ENCODE data around the gene UBXN6. TPM values are rescaled to one million over a fixed set of nuclear protein-coding genes. Genes with fewer than 3 reads are reported as not detected.

Gene UBXN6
- total and polyA plus RNA-seq, 2 of the 8 experiments (the other 6 are each of a cell fraction or from before 2014, with no cell fraction given), result 28.0 to 43.8 TPM

GRCh38 chr19:4415352-4415751, 42.2 kb downstream of the UBXN6 start:
- Histone ChIP-seq H3K4me2 (ENCODE audit: insufficient read depth in 1 of 2, low read depth in 2 of 2, low read length in 2 of 2) (peak overlapping the region; percentile 41 to 50), H3K27me3 (replicated peaks in 1 of 4; ENCODE audit: control insufficient read depth in 3 of 4, extremely low read depth in 1 of 4, insufficient read depth in 3 of 4, low read length in 3 of 4) (no peaks in the 10 kb centered on the region), H3K4me1 (replicated peaks in 1 of 4; ENCODE audit: control insufficient read depth in 3 of 4, insufficient read depth in 4 of 4, low read length in 3 of 4) (peaks cover 6 to 22% (median 7%) of the 10 kb centered on the region in 4 experiments; a peak in 6 of 7 replicates), H3K18ac (ENCODE audit: extremely low read depth, low read length) (no peak overlapping the region; the same call in 1 of the 2 replicates), H3K9me3 (ENCODE audit: insufficient read depth in 2 of 2, low read depth in 1 of 2, low read length in 1 of 2) (no peaks in the 10 kb centered on the region), H3K23me2 (ENCODE audit: low read depth, low read length) (no peaks in the 10 kb centered on the region), H3K9ac (replicated peaks in 1 of 4; ENCODE audit: extremely low read depth in 1 of 4, low read depth in 3 of 4, low read length in 3 of 4) (no peak overlapping the region; a peak in 2 of 7 replicates), H3K56ac (replicated peaks; ENCODE audit: insufficient read length, low read depth, low read length) (no peak overlapping the region), H3K79me2 (ENCODE audit: control insufficient read depth in 1 of 2, insufficient read depth in 2 of 2, low read length in 2 of 2) (peaks cover 11 to 88% of the 10 kb centered on the region in 2 experiments; a peak in 3 of 4 replicates), H4K5ac (ENCODE audit: insufficient read length, low read depth, low read length) (no peak overlapping the region), H3K27ac (ENCODE audit: low read depth, low read length) (peak overlapping the region; percentile 68; the same call in 1 of the 2 replicates), H3K4me3 (ENCODE audit: extremely low read depth in 1 of 4, insufficient read depth in 2 of 4, low read depth in 3 of 4, low read length in 4 of 4) (peak overlapping the region in 2 of 4 experiments; percentile 15 to 35; a peak in 4 of 8 replicates), H3K4ac (replicated peaks; ENCODE audit: insufficient read length, low read depth, low read length) (no peak overlapping the region), H4K91ac (replicated peaks; ENCODE audit: insufficient read length, low read length) (no peak overlapping the region), H2BK15ac (ENCODE audit: low read length) (no peak overlapping the region), H3K36me3 (ENCODE audit: control insufficient read depth in 2 of 4, insufficient read depth in 4 of 4, low read length in 3 of 4) (peaks cover 22 to 79% (median 41%) of the 10 kb centered on the region in 4 experiments), H4K20me1 (replicated peaks in 1 of 2; ENCODE audit: control insufficient read depth in 1 of 2, insufficient read depth in 2 of 2, low read length in 2 of 2) (peaks cover 18 to 28% of the 10 kb centered on the region in 2 experiments), H2BK12ac (ENCODE audit: low read depth, low read length) (no peak overlapping the region; the same call in 1 of the 2 replicates), H2BK120ac (replicated peaks; ENCODE audit: low read depth, low read length) (no peak overlapping the region), H4K8ac (ENCODE audit: extremely low read depth, insufficient read depth, low read length) (no peak overlapping the region), H2BK5ac (ENCODE audit: low read depth, low read length) (0 out of 2 replicates have a peak overlapping the region, but pooled peaks have one; percentile 2), H2BK20ac (ENCODE audit: low read length) (no peak overlapping the region), H3K23ac (ENCODE audit: insufficient read length) (no peak overlapping the region), H3K14ac (ENCODE audit: insufficient read length) (no peak overlapping the region), H2AFZ (ENCODE audit: low read length) (no peak overlapping the region), H3K79me1 (ENCODE audit: low read depth, low read length) (peaks cover 7% of the 10 kb centered on the region), H2AK5ac (ENCODE audit: low read depth, low read length) (no peak overlapping the region)
- ChIA-PET POLR2A (ENCODE audit: partially characterized antibody) (interaction anchor here (0.6 to 58.1 kb wide), 7 partner anchors 9 to 53 kb away, joined by 3 to 1590 read pairs (median 8); partner anchors contain the start of genes CHAF1A, SH3GL1 and UBXN6), CTCF (ENCODE audit: partially characterized antibody) (interaction anchor here (0.7 to 3.7 kb wide), 4 partner anchors 10 to 148 kb away, joined by 3 to 22 read pairs (median 9); partner anchors contain the start of genes CHAF1A and SH3GL1)
- TF ChIP-seq NRF1 (IDR thresholded peaks at IDR 0.05; ENCODE audit: low read depth, low read length) (no peak), POLR2AphosphoS5 (IDR thresholded peaks at IDR 0.05; ENCODE audit: low read depth, low read length) (peak; percentile 81), CTCF (IDR thresholded peaks at IDR 0.05; ENCODE audit: control extremely low read depth in 1 of 3, insufficient read depth in 1 of 3, low read depth in 1 of 3, low read length in 3 of 3) (no peak), EGR1 (IDR thresholded peaks at IDR 0.05; ENCODE audit: borderline replicate concordance, low read depth, low read length) (no peak), SIN3A (conservative IDR thresholded peaks at IDR 0.05 in 1 of 2, IDR thresholded peaks at IDR 0.05 in 1 of 2; ENCODE audit: low read depth in 1 of 2, low read length in 2 of 2) (0 out of 4 replicates have a peak, but pooled peaks of 1 of the 2 experiments have one; percentile 21), KDM4A (IDR thresholded peaks at IDR 0.05; ENCODE audit: low read depth, low read length, severe bottlenecking) (no peak), SP2 (IDR thresholded peaks at IDR 0.05; ENCODE audit: low read length) (no peak), TEAD4 (IDR thresholded peaks at IDR 0.05; ENCODE audit: low read depth, low read length) (0 out of 2 replicates have a peak, but pooled peaks have one; percentile 19), FOSL1 (IDR thresholded peaks at IDR 0.05; ENCODE audit: insufficient read depth, low read depth, low read length) (no peak)
- FAIRE-seq (no peak), DNase-seq (ENCODE audit: low read depth in 1 of 2, low spot score in 2 of 2) (no peak)
- WGBS, 2 experiments (ENCODE audit: extremely low coverage in 1 of 2, insufficient coverage in 1 of 2, insufficient read length in 1 of 2, insufficient replicate concordance in 2 of 2, low coverage in 1 of 2, low lambda C conversion rate in 2 of 2, missing lambda C conversion rate in 1 of 2), result 65% methylated on average over 10 of the region's 10 CpGs; no CpG with 5 or more reads in 1 of the 2 experiments
